AML-193 (cell line): ENCODE results near the gene KATNAL2.
A peak's percentile ranks its signal among the peaks of the same experiment; 100 is the strongest.
"Not testable (repeated sequence)": the region's sequence is repeated elsewhere in the genome, so short reads cannot be mapped to it uniquely, and the experiment has no call there.

Experiments used
- DNase-seq, 2 experiments: peaks; one replicate each; lab custom pipeline; 2025; lab: John Stamatoyannopoulos, UW

The KATNAL2 gene

GRCh38 chr18:47032945-47033344 lies 115.5 kb downstream of the KATNAL2 start:
- DNase-seq: no peak

GRCh38 chr18:47034591-47034990 lies 117.2 kb downstream of the KATNAL2 start:
- not testable (repeated sequence) for DNase-seq

GRCh38 chr18:47035156-47035671 lies 117.8 kb downstream of the KATNAL2 start, which contains the start of gene ELOA2:
Gene ELOA2 (minus strand): TSS chr18:47035621. CDS start chr18:47035264, 357 bp downstream.
- DNase-seq: no peak

GRCh38 chr18:47036298-47036874 lies 119.0 kb downstream of the KATNAL2 start:
- DNase-seq: peak; percentile 10 to 20

GRCh38 chr18:47036927-47037578 lies 119.7 kb downstream of the KATNAL2 start:
- no peak for DNase-seq

GRCh38 chr18:47040982-47041381 lies 123.6 kb downstream of the KATNAL2 start:
- no peak for DNase-seq

- DNase-seq: peak; percentile 8 to 16
These were observed 133.1 kb downstream of the KATNAL2 start for GRCh38 chr18:47050468-47050867.

GRCh38 chr18:47054369-47054768 lies 137.0 kb downstream of the KATNAL2 start:
- DNase-seq: no peak

GRCh38 chr18:47062471-47062870 lies 145.1 kb downstream of the KATNAL2 start:
- no peak for DNase-seq

GRCh38 chr18:47063096-47063495 lies 145.7 kb downstream of the KATNAL2 start:
- DNase-seq: no peak

- DNase-seq: no peak
These were observed 150.2 kb downstream of the KATNAL2 start for GRCh38 chr18:47067648-47068047.

- DNase-seq: no peak
These were observed 157.9 kb downstream of the KATNAL2 start for GRCh38 chr18:47075098-47075883.

- DNase-seq: no peak
These were observed 159.7 kb downstream of the KATNAL2 start for GRCh38 chr18:47077111-47077510.

- no peak for DNase-seq
These were observed 163.5 kb downstream of the KATNAL2 start for GRCh38 chr18:47080872-47081271.

- DNase-seq: no peak
These were observed 164.2 kb downstream of the KATNAL2 start for GRCh38 chr18:47081578-47081977.

GRCh38 chr18:47087676-47088075 lies 170.3 kb downstream of the KATNAL2 start:
- no peak for DNase-seq

- no peak for DNase-seq
These were observed 178.4 kb downstream of the KATNAL2 start for GRCh38 chr18:47095810-47096209.

- peak; percentile 15 to 49 for DNase-seq
These were observed 182.9 kb downstream of the KATNAL2 start for GRCh38 chr18:47100212-47100831.

GRCh38 chr18:47108373-47108772 lies 191.0 kb downstream of the KATNAL2 start:
- no peak for DNase-seq

GRCh38 chr18:47108998-47109405 lies 191.6 kb downstream of the KATNAL2 start:
- no peak for DNase-seq

- no peak for DNase-seq
These were observed 192.3 kb downstream of the KATNAL2 start for GRCh38 chr18:47109720-47110119.
